ENCODE measurements around the gene CERS6. TPM values are rescaled to one million over a fixed set of nuclear protein-coding genes. Genes with fewer than 3 reads are reported as not detected.

CERS6 gene
- total and polyA plus RNA-seq, 2 experiments from 2014 or later, result 7.4 to 35.0 TPM

DNA sequence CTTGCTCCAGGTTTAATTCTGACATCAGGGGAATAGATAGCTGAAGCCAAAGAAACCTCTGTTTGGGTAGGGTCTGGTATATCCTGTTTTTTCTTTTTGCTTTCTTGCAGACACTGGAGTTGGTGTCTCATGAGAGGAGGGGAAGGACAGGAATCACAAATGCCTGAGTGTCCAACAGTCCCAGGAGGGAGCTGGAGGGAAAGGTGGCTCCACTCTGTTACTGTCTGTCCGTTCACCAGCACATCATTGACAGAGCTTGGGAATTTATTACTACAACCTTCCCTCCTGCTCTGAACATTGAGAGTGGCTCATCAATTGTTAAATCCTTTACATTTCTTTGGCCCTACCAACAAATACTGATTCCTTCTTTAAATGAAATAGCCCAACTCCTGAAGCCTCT is 194.1 kb downstream of the CERS6 start (continued):
- TF ChIP-seq, protein P1, sequence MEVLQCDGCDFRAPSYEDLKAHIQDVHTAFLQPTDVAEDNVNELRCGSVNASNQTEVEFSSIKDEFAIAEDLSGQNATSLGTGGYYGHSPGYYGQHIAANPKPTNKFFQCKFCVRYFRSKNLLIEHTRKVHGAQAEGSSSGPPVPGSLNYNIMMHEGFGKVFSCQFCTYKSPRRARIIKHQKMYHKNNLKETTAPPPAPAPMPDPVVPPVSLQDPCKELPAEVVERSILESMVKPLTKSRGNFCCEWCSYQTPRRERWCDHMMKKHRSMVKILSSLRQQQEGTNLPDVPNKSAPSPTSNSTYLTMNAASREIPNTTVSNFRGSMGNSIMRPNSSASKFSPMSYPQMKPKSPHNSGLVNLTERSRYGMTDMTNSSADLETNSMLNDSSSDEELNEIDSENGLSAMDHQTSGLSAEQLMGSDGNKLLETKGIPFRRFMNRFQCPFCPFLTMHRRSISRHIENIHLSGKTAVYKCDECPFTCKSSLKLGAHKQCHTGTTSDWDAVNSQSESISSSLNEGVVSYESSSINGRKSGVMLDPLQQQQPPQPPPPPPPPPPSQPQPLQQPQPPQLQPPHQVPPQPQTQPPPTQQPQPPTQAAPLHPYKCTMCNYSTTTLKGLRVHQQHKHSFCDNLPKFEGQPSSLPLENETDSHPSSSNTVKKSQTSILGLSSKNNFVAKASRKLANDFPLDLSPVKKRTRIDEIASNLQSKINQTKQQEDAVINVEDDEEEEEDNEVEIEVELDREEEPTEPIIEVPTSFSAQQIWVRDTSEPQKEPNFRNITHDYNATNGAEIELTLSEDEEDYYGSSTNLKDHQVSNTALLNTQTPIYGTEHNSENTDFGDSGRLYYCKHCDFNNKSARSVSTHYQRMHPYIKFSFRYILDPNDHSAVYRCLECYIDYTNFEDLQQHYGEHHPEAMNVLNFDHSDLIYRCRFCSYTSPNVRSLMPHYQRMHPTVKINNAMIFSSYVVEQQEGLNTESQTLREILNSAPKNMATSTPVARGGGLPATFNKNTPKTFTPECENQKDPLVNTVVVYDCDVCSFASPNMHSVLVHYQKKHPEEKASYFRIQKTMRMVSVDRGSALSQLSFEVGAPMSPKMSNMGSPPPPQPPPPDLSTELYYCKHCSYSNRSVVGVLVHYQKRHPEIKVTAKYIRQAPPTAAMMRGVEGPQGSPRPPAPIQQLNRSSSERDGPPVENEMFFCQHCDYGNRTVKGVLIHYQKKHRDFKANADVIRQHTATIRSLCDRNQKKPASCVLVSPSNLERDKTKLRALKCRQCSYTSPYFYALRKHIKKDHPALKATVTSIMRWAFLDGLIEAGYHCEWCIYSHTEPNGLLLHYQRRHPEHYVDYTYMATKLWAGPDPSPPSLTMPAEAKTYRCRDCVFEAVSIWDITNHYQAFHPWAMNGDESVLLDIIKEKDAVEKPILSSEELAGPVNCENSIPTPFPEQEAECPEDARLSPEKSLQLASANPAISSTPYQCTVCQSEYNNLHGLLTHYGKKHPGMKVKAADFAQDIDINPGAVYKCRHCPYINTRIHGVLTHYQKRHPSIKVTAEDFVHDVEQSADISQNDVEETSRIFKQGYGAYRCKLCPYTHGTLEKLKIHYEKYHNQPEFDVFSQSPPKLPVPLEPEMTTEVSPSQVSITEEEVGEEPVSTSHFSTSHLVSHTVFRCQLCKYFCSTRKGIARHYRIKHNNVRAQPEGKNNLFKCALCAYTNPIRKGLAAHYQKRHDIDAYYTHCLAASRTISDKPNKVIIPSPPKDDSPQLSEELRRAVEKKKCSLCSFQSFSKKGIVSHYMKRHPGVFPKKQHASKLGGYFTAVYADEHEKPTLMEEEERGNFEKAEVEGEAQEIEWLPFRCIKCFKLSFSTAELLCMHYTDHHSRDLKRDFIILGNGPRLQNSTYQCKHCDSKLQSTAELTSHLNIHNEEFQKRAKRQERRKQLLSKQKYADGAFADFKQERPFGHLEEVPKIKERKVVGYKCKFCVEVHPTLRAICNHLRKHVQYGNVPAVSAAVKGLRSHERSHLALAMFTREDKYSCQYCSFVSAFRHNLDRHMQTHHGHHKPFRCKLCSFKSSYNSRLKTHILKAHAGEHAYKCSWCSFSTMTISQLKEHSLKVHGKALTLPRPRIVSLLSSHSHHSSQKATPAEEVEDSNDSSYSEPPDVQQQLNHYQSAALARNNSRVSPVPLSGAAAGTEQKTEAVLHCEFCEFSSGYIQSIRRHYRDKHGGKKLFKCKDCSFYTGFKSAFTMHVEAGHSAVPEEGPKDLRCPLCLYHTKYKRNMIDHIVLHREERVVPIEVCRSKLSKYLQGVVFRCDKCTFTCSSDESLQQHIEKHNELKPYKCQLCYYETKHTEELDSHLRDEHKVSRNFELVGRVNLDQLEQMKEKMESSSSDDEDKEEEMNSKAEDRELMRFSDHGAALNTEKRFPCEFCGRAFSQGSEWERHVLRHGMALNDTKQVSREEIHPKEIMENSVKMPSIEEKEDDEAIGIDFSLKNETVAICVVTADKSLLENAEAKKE (CRISPR knock-in tag; IDR thresholded peaks at IDR 0.05), result no peak
- TF ChIP-seq, protein P2, sequence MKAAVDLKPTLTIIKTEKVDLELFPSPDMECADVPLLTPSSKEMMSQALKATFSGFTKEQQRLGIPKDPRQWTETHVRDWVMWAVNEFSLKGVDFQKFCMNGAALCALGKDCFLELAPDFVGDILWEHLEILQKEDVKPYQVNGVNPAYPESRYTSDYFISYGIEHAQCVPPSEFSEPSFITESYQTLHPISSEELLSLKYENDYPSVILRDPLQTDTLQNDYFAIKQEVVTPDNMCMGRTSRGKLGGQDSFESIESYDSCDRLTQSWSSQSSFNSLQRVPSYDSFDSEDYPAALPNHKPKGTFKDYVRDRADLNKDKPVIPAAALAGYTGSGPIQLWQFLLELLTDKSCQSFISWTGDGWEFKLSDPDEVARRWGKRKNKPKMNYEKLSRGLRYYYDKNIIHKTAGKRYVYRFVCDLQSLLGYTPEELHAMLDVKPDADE (IDR thresholded peaks at IDR 0.05), result no peak
- no peak for TF ChIP-seq CREB1 (CRISPR knock-in tag; IDR thresholded peaks at IDR 0.05; ENCODE audit: low read depth)

DNA sequence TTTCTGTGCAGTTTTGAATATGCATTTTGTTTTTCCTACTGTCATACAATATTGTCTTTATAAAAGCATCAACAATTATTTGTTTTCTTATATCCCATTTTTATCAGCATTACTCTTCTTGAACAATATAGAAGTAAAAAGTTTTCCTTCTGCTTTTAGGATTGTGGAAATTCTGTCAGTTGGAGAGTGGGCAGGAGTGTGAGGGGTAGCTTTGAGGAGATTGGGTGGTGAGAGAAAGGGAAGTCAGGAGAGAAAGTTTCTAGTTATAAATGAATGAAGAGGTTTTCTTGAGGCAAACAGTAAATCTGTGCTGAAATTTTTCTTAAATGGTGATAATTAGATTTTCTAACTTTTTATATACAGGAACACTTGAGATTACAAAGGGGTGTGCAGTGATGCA is 194.7 kb downstream of the CERS6 start:
- Histone ChIP-seq H3K27me3 (ENCODE audit: insufficient read depth) (no peaks in the 10 kb centered on the region), H3K4me3 (no peak overlapping the region), H3K36me3 (ENCODE audit: insufficient read depth) (no peaks in the 10 kb centered on the region), H3K4me1 (ENCODE audit: insufficient read depth) (peaks cover 22% of the 10 kb centered on the region), H3K27ac (ENCODE audit: low read depth) (no peak overlapping the region), H3K4me2 (no peak overlapping the region), H3F3A (replicated peaks; ENCODE audit: low read depth) (no peaks in the 10 kb centered on the region), H3K9me2 (ENCODE audit: insufficient read depth) (no peaks in the 10 kb centered on the region), H4K20me1 (replicated peaks; ENCODE audit: insufficient read depth) (no peaks in the 10 kb centered on the region), H3K79me2 (replicated peaks; ENCODE audit: insufficient read depth) (peaks cover 29% of the 10 kb centered on the region), H2AFZ (no peak overlapping the region)
- DNase-seq (ENCODE audit: low spot score) (no peak), ATAC-seq (no peak)
- no peak overlapping the region for H3K4me3 Mint-ChIP-seq
- peaks cover 15% of the 10 kb centered on the region for H3K4me1 Mint-ChIP-seq
- peaks cover 5% of the 10 kb centered on the region; the same call in 2 of the 3 replicates for H3K36me3 Mint-ChIP-seq (ENCODE audit: low read depth)
- H3K27ac Mint-ChIP-seq, result no peak overlapping the region
- H3K27me3 Mint-ChIP-seq (ENCODE audit: insufficient read depth, low read depth, poor library complexity), result no peaks in the 10 kb centered on the region
- H3K9me3 Mint-ChIP-seq, result peaks cover under 1% of the 10 kb centered on the region; the same call in 1 of the 3 replicates
- TF ChIP-seq, protein P1 (CRISPR knock-in tag; IDR thresholded peaks at IDR 0.05), result no peak
- no peak for TF ChIP-seq STAT1 (IDR thresholded peaks at IDR 0.05; ENCODE audit: unreplicated experiment)
